GM18858 (cell line): ENCODE results near the gene LTBP1.
A peak's percentile ranks its signal among the peaks of the same experiment; 100 is the strongest.

Experiments
- ATAC-seq: cut with Tn5 transposase; IDR thresholded peaks from one replicate; pipeline ENCODE4 v1.9.1; 2021; ENCODE audit not compliant: unreplicated experiment

The LTBP1 gene

GRCh38 chr2:33181466-33181865, 234.7 kb downstream of the LTBP1 start:
- ATAC-seq, result no peak

GRCh38 chr2:33184041-33184440, 237.3 kb downstream of the LTBP1 start:
- no peak for ATAC-seq

GRCh38 chr2:33186937-33187336, 240.2 kb downstream of the LTBP1 start:
- ATAC-seq, result no peak

- no peak for ATAC-seq
These were observed 242.0 kb downstream of the LTBP1 start for GRCh38 chr2:33188799-33189198.

GRCh38 chr2:33190393-33190937, 243.7 kb downstream of the LTBP1 start:
- no peak for ATAC-seq

GRCh38 chr2:33195891-33196290, 249.1 kb downstream of the LTBP1 start:
- ATAC-seq, result no peak

GRCh38 chr2:33196700-33197099, 249.9 kb downstream of the LTBP1 start:
- ATAC-seq, result no peak

GRCh38 chr2:33197198-33197938, 250.6 kb downstream of the LTBP1 start:
- ATAC-seq, result no peak

GRCh38 chr2:33202641-33203522, 256.1 kb downstream of the LTBP1 start:
- ATAC-seq, result no peak

- ATAC-seq, result peak; percentile 30
These were observed 258.2 kb downstream of the LTBP1 start for GRCh38 chr2:33204945-33205344.

- peak; percentile 96 for ATAC-seq
These were observed 259.1 kb downstream of the LTBP1 start for GRCh38 chr2:33205693-33206434.

GRCh38 chr2:33207151-33207740, 260.5 kb downstream of the LTBP1 start:
- ATAC-seq, result no peak

- ATAC-seq, result no peak
These were observed 261.6 kb downstream of the LTBP1 start for GRCh38 chr2:33208400-33208799.

- no peak for ATAC-seq
These were observed 263.2 kb downstream of the LTBP1 start for GRCh38 chr2:33209976-33210375.

GRCh38 chr2:33210626-33211025, 263.9 kb downstream of the LTBP1 start:
- no peak for ATAC-seq

- ATAC-seq, result no peak
These were observed 265.4 kb downstream of the LTBP1 start for GRCh38 chr2:33212151-33212550.

GRCh38 chr2:33213244-33213643, 266.5 kb downstream of the LTBP1 start:
- no peak for ATAC-seq

GRCh38 chr2:33213648-33214047, 266.9 kb downstream of the LTBP1 start:
- no peak for ATAC-seq

GRCh38 chr2:33214436-33214835, 267.7 kb downstream of the LTBP1 start:
- peak; percentile 63 for ATAC-seq

- no peak for ATAC-seq
These were observed 268.1 kb downstream of the LTBP1 start for GRCh38 chr2:33214857-33215256.

- no peak for ATAC-seq
These were observed 268.5 kb downstream of the LTBP1 start for GRCh38 chr2:33215299-33215698.
